ENCODE measurements around the gene SMARCC2.
"Not testable (repeated sequence)": the region's sequence is repeated elsewhere in the genome, so short reads cannot be mapped to it uniquely, and the experiment has no call there.

The SMARCC2 gene

DNA sequence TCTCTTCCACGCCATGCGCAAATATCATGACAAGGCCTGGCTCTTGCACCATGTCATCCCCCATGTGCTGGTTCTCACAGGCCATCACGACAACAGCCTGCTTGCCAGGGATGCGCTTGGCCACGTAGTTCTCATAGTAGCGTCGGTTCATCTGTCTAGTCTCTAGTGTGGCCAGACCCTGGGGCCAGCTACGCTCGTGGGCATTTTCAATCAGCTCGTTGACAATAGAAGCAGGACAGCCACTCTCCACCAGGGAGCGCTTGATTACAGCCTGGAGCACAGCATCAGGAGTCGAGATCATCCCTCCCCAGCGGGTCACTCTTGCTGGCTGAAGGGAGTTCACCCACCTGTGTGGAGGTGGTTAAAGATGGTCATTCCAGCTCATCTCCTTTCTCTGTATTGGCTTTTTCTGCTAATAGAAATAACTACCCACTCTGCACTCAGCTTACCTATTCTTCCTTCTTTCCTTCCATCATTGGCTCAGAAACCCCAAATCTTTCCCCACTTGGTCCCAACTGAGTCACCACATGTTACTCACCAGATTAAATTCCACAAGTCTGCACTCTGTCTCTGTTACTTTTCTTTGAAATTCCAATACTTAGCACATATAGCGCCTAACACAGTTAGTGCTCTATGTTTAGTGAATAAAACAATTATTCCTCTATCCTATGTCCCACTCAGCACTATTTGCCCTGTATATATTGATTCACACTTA is 17.3 kb upstream of the SMARCC2 start:
- no peak for DNase-seq

DNA sequence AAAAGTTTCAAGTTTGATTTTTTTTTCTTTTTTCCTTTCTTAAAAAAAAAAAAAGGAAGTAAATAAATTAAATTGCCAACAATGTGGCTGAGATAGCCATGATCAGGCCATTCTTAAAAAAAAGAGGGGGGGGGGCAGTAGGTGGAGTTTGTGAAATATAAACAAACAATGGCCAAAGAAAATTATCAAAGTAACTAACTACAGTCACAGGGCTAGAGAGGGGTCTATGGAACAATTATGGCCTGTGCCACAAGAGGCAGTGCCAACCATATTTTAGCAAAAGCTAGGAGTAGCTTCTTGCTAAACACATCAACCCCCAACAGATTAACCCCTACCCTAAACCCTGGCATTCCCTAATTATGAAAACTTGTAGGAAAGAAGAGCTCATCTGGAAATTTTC is 16.2 kb upstream of the SMARCC2 start:
- DNase-seq = no peak

DNA sequence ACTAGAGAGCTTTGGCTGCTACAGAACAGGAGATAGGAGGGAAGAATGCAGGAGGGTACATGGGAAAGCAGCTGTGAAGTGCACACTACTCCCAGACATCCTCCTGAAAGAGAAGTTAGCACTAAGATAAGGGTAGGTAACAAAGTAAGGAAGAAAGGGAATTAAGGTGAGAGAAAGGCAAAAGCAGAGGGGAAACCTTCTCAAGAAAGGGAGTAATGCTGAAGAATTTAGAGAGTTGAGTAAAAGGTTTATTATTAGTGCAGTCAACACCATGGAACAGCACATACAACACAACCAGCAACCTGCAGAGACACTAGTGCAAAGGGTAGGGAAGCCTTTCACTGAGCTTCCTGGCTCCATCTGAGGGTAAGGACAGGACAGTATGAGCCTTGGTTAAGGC is 15.0 kb upstream of the SMARCC2 start:
- no peak for DNase-seq

DNA sequence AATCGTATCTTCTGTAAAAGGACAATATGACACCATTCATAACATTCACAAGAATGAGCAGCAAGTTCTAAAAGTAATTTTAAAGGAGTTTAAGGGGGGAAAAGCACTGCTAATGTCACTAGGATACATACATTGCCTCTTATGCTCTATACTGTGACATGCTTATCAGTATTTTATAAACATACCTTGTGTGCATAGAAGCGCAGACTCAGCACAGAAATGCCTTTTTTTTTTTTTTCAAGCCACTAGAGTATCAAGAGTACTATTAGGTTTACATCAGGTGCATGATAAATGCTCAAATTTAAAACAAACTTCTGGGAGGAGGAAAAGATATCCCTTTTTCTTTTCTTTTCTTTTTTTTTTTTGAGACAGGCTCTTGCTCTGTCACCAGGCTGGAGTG is 13.6 kb upstream of the SMARCC2 start:
- DNase-seq = no peak

DNA sequence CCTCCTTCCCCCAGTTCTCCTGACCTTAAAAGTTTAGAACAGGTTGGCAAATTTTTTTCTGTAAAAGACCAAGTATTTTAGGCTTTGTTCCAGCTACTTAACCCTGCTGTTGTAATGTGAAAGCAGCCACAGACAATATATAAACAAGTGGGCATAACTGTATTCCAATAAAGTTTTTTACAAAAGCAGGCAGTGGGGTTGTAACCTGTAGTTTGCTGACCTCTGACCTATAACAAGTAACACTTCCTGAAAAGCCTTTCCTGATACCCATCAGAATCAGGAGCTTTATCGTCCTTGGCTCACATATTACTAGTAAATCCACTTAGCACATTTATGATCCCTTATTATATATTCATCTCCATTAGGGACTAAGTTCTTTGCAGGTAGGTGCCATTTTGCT is 13.1 kb upstream of the SMARCC2 start:
- DNase-seq = no peak

DNA sequence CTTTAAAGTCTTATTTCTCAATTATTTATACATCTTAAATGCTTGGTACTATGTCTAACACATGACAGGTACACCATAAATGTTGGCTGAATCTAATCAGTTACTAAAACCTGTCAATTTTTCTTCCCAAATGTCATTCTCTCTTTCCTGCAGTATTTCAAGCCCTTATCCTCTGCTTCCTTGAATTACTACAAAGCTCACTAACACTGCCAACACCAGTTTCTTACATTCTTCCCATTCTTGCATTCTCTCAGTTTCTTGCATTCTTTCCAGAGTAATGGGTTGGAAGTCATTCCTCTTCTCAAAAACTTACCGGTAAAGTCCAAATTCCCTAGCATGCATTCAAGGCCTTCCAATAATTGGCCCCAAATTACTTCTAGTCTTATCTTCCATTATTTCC is 9.6 kb upstream of the SMARCC2 start:
- DNase-seq = no peak

DNA sequence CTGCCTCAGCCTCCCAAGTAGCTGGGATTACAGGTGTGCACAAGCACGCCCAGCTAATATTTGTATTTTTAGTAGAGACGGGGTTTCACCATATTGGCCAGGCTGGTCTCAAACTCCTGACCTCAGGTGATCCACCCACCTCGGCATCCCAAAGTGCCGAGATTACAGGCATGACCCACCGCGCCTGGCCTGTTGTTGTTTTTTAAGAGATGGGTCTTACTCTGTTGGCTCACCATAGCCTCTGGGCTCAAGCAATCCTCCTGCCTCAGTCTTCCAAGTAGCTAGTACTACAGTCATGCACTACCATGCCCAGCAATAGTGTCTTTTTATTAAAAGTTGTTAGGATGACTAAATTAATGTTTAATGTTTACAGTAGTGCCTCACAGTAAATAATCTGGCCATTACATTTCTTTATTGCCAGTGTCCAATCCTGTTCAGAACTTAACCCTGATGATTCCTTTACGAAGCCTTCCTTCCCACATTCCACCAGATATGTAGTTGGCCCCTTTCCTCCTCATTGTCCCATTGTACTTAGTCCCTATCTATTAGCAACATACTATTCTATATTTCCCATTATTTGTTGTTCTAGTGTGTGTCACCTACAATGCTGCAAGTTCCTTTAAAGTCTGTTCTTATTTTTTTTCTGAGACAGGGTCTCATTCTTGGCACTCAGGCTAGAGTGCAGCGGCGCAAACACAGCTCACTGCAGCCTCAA is 8.8 kb upstream of the SMARCC2 start:
- DNase-seq = no peak

DNA sequence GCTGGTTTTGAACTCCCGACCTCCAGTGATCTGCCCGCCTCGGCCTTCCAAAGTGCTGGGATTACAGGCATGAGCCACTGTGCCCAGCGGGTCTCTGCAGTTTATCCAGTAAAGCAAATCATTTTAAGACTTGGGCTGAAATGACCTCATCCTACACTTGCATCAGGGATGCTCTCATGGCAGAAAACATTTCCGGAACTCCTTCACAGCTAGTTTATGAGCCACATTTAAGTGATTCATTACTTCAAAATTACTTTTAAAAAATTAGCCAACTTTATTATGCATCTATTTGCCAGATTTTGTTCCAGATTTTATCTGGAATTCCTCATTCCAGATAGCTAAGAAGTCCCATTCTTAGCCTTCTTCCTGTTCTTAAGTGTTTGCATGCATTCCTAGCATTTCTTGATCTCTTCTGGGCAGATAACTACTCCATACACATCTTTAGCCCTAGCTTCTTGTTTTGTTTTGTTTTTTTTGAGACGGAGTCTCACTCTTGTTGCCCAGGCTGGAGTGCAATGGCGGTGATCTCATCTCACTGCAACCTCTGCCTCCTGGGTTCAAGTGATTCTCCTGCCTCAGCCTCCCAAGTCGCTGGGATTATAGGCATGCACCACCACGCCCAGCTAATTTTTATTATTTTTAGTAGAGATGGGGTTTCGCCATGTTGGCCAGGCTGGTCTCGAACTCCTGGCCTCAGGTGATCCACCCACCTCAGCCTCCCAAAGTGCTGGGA is 7.7 kb upstream of the SMARCC2 start:
- DNase-seq = not testable (repeated sequence)

DNA sequence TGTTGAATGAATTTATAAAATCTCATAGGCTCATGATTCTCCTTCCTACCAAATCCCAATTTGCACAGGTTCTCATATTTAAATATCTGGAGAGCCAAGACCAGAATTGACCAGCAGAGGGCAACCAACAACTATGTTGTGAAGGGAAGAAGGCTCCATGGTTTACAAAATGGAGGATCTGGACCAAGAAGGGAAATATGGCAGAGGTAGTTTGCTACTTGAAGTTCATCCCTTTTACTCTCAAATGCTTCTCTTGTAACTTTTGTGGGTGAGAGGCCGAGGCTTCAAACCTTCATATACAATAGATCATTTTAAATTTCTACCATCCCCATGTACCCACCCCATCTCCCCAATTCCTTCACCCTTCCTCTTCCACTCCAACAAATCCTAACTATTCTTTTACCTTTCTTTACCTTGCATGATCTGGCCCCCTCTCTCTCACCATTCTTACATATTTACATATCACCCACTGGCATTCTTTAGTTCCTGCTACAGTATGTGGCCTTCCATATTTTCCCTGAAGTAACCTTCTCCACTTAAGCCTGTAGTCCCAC is 3.8 kb upstream of the SMARCC2 start:
- peak; percentile 62 for DNase-seq

DNA sequence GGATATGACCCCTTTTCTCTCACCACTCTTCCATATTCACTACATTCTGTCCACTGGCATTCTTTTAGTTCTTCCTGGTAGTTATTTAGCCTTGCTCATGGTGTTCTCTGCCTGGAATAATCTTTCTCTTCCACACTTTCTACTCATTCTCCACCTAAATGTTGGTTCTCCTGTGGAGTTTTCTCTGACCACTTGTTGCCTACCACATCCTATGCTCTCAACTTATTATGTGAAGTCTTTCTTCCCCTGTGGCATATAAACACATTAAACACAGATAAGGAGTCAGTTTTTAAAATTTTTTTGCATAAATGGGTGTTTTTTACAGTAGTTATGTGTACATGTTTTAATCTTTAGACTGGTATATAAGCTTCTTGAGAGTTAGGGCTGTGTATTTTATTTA is 3.3 kb upstream of the SMARCC2 start:
- DNase-seq = no peak

DNA sequence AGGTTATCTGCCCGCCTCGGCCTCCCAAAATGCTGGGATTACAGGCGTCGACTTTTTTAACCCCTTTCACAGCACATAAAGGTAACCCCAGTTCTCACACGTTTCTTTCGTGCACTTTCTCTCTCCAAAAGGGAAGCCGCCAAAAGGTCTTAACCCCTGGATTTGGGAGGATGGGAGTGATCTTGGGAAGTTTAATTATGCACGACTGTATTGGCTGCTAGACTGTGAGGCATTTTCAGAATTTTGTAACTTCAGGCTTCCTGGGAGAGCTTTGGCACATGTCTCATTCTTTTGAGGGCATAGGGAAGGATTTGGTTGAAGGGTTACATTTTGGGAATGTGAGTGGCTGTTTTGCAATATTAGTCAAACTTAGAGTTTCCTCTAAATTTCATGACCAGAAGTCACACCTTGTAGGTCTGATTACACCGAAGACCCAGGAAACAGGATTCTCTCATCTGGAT is 1.4 kb upstream of the SMARCC2 start:
- no peak for DNase-seq

DNA sequence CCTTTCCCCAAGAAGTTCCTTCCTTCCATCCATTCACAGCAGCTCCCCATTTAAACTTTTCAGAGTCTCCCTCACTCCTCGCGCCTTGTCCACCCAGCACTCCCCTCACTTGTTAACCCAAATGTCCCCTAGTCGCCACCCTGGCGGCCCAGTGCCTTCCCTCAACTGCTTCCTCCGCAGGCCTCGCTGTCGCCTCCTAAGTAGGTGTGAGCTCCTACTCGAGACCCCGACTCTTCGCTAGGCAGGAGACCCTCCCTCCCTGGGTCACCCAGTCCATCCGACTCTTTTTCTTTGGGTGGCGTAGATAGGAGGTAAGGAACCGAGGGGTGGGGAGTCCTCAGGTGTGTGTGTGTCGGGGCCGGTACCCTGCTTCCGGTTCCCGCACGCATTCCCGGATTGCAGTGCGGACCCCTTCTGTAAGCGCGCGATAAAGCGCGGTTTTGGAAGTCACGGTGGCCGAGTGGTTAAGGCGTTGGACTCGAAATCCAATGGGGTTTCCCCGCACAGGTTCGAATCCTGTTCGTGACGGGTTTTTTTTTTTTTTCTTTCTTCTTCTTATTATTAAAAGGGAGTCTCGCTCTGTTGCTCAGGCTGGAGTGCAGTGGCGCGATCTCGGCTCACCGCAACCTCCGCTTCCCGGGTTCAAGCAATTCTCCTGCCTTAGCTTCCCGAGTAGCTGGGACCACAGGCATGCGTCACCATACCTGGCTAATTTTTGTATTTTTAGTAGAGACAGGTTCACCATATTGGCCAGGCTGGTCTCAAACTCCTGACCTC is 823 bp upstream of the SMARCC2 start:
- peak; percentile 62 for DNase-seq

DNA sequence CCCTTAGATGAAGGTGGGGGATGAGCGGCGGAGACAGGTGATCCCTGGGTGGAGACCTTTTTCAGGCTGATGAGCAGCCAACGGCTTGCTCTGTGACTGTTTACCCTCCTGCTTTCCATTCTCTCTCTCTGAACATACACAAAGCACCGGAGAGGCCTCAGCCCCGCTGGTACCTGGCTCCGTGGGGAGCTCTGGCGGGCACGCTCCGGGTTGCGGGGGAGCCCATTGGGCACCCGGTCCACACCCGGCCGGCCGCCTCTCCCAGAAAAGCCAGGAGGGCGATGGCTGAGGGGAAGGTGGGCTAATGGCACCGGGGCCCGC is 545 bp downstream of the SMARCC2 start:
- DNase-seq = no peak

DNA sequence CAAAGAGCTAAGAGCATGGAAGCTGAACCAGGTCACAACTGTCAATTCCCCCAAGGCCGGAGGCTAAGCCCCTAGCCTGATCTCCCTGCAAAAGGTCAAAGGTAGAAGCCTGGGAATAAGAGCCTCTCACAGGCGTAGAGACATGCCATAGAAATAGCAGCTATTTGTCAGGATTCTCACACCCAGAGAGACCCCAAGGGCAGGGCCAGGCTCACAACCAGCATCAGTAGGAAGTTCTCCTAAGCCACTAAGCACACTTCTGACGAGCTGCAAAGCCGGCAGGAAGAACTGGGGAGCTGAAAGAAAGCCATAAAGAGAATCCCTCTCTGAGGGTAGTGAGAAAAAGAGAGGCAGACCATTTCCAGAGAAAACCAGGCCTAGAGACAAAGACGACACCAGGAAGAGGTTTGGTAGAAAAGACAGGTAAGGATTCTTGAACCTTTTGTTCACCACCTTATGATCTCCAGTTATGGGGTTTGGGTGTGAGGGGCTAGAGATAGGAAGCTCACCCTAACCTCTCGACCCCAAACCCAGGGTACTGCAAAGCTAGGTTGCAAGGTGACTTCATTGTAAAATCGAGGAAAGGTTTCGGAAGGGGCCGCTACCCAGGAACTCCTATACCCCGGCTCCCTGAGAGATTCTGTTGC is 1.0 kb downstream of the SMARCC2 start:
- DNase-seq = no peak

DNA sequence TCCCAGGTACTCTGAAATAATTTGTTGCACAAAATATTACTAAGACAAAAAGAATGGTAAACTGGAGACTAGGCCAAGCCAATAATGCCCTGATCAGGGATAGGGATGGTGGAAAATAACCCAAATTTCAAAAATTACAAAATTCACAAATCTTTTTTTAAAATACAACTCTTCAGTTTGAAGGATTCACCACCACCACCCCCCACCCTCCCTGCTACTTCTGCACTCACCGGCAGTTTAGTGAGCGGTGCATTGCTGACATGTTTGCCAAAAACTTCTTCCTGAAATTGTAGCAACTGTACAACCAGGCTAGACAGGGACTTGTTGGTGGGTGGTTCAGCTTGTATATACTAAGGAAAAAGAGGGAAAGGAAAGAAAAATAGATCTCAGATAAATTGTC is 2.3 kb downstream of the SMARCC2 start:
- DNase-seq = no peak

DNA sequence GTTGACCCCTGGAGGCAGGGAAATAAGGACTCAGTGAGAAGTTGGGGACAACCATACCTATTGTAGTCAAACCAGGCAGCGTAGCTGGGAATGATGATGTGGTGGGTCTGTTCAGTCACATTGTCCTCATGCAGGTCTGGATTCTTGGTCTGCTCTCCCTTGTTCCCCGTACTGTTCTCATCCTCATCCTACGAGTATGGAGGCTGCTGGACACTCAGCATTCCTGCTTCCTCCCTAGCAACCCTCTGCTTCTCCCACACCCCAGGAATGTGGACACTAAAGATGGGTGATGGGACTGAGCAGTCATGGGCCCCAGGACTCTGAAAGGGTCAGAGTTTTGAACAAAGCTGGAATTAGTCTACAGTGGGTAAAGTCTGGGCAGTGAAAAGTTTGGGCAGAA is 10.9 kb downstream of the SMARCC2 start:
- DNase-seq = no peak

DNA sequence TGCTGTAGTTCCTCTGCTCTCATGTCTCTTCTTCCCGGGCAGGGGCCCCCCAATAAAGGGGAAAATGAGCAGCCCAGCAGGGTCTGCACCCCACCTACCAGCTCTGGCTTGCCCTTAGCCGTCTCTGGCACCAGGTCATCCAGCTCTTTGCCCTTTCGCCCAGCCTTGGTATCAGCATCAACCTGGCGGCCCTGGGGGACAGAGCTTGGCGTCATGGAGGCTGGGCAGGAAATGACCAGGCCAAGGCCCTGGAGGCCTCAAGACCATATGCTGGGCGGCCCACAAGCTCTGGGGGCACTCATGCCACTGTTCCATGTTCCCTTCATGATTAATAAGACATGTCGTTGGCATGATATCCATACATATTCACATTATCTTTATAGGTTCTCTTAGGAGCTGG is 16.4 kb downstream of the SMARCC2 start:
- DNase-seq = no peak

DNA sequence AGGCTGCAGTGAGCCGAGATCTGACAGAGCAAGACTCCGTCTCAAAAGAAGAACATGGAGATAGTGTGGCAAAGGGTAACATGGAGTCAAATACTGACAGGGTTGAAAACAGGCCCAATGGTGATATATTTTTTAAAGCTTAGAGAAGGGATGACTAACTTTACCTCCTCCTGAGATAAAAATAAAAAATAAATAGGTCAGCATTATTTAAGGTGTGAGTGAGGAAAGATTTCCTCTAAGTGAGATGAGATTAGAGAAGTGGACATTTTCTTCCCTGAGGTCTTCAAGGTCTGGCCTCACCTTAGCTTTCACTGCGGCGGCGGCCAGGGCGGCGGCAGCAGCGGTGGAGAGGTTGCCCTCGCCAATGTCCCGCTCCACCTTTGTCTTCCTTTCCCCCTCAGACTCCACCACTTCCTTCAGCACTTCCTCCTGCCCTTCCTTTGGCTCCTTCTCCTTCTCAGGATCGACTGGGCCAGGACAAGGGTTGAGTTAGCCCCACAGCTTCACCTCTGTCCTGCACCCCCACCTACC is 20.0 kb downstream of the SMARCC2 start:
- DNase-seq = no peak

DNA sequence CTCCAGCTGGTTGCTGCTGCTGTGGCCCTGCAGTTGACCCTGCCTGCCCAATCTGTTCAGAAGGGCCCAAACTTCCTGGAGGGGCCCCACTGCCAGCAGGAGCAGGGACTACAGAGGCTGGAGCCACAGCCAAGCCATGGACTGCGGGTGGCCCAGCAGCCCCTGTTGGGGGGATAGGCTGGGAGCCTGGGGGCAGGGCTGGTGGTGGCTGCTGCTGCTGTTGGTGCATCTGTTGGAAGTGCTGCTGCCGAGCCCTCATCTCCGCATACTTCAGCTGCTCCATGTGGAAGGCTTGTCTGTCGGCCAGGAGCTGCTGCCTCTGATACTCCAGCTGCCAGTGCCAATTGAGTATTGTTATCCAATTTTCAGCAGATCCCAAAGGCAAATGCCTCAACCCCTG is 23.9 kb downstream of the SMARCC2 start:
- DNase-seq = no peak

DNA sequence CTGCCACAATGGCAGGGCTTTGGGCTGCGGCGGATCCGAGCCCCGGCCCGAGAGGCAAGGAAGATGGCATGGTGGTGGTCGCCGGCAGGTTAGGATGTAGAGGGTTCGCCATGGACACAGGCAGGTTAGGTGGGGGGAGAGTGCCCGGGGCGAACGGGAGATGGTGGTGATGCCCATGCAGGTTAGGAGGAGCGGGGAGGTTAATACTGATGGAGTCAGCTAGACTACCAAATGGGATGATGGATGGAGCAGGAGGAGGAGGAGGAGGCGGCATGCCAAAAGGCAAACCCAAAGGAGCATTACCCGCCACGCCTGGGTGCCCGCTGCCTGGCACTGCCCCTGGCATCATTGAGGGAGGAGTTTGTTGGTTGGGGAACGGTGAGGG is 24.9 kb downstream of the SMARCC2 start:
- DNase-seq = no peak

DNA sequence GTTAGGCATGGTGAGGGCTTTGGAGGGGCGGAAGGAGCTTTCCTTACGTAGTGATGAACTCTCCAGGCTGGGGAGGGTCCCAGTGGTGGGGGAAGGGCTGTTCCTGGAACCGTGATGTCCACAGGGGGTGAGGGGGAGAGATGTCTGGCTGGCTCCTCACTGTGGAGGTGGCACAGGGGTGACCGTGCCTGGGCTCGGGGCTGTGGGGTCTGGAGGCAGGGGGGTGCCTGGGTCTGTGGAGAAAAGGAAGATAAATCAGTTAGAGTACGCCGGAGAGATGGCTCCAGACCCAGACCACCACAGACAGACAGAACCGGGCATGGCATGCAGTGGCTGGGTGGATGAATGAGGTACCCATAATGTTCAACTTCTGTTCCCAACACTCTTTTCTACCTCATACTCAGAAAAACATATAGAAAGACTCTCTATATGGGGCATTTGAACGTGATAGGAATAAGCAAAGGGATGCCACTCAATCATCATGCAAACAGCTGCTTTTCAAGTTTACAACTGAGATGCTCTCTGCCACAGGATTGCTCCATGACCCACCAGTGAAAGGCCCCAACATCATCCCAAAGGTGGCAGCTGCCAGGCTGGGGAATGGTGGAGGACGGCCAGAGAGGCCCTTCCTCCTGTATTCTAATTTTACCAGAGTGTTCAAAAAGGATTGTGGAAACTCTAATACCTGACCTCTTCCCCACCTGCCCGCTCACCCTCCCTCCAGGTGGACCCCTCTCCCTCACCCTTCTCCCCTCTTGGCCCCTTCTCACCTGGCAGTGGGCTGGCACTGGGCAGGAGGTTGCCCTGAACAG is 25.5 kb downstream of the SMARCC2 start:
- DNase-seq = no peak
